Suprapubic skin (tissue), 4 donors: ENCODE measurements around the gene SPOCD1.

Source experiments
- EP300 ChIP-seq: sonication (generic); formaldehyde crosslinking; IDR thresholded peaks from one replicate; pipeline ENCODE4 v1.6.1; 2017; ENCODE audit warnings: antibody characterized with exemption
- POLR2A ChIP-seq, 2 donors: fragments of 450-650 bp; IDR thresholded peaks; one replicate each; pipeline ENCODE4 v1.6.1; 2017; ENCODE audit warnings: antibody characterized with exemption in 2 of 2, mild to moderate bottlenecking in 2 of 2, moderate library complexity in 2 of 2
- POLR2AphosphoS5 ChIP-seq, 3 donors: sonication (generic); formaldehyde crosslinking; IDR thresholded peaks; one replicate each; pipeline ENCODE4 v1.6.1; 2017; ENCODE audit warnings: antibody characterized with exemption in 3 of 3
- TF ChIP-seq, protein P1 (sequence below), 2 donors: fragments of 200-600 bp in 1 of 2; fragments of 450-650 bp in 1 of 2; sonication (generic) in 1 of 2; IDR thresholded peaks; one replicate each; pipeline ENCODE4 v1.5.1; 2016 to 2019; ENCODE audit warnings: antibody characterized with exemption in 2 of 2, mild to moderate bottlenecking in 1 of 2, moderate library complexity in 1 of 2

DNA sequence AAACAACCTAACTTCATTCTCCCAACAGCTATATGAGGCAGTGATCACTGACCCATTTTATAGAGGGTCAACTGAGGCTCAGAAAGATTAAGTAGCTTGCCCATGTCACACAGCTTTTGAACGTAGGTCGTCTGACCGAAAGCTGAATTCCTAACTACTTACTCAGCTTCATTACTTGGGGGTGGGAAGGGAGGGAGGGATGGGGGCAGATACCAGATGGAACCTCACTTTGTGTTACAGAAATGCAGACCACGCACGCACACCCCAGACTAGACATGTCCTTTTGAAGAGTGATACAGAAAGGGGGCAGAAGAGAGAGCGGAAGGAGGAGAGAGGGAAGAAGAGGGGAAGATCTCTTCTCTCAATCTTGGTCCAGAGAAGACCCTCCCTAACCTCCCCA, 53.9 kb downstream of the SPOCD1 start:
- TF ChIP-seq, protein P1, sequence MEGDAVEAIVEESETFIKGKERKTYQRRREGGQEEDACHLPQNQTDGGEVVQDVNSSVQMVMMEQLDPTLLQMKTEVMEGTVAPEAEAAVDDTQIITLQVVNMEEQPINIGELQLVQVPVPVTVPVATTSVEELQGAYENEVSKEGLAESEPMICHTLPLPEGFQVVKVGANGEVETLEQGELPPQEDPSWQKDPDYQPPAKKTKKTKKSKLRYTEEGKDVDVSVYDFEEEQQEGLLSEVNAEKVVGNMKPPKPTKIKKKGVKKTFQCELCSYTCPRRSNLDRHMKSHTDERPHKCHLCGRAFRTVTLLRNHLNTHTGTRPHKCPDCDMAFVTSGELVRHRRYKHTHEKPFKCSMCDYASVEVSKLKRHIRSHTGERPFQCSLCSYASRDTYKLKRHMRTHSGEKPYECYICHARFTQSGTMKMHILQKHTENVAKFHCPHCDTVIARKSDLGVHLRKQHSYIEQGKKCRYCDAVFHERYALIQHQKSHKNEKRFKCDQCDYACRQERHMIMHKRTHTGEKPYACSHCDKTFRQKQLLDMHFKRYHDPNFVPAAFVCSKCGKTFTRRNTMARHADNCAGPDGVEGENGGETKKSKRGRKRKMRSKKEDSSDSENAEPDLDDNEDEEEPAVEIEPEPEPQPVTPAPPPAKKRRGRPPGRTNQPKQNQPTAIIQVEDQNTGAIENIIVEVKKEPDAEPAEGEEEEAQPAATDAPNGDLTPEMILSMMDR (IDR thresholded peaks at IDR 0.05): no peak
- no peak for TF ChIP-seq POLR2AphosphoS5 (IDR thresholded peaks at IDR 0.05)
- no peak for TF ChIP-seq POLR2A (IDR thresholded peaks at IDR 0.05)
- no peak for TF ChIP-seq EP300
